Omental fat pad (tissue), 4 donors: ENCODE measurements around the gene KRTDAP. TPM values are rescaled to one million over a fixed set of nuclear protein-coding genes. Genes with fewer than 3 reads are reported as not detected.
"Not testable (repeated sequence)": the region's sequence is repeated elsewhere in the genome, so short reads cannot be mapped to it uniquely, and the experiment has no call there.

Experiments
- ATAC-seq: fragments of 150-250 bp; one replicate; pipeline ENCODE4 v1.9.1; 2016; ENCODE audit warnings: mild to moderate bottlenecking, moderate library complexity; ENCODE audit not compliant: low FRiP score
- DNase-seq: peaks from one replicate; pipeline ENCODE4 v3.0.0-alpha.2; 2019; ENCODE audit warnings: low spot score
- total RNA-seq, 4 donors: library from RNA; depleted of rRNA; stranded (reverse); fragments of >200 nt; gene quantifications; one replicate each; pipeline ENCODE4 v1.1.0, GENCODE V29; 2016
- TF ChIP-seq, protein P1 (sequence below), 3 donors: fragments of 450-650 bp; IDR thresholded peaks; one replicate each; pipeline ENCODE4 v1.5.1; 2016 to 2017; ENCODE audit warnings: antibody characterized with exemption in 3 of 3, mild to moderate bottlenecking in 3 of 3, moderate library complexity in 2 of 3

KRTDAP gene
- total RNA-seq, 4 donors from 2014 or later: not detected

DNA sequence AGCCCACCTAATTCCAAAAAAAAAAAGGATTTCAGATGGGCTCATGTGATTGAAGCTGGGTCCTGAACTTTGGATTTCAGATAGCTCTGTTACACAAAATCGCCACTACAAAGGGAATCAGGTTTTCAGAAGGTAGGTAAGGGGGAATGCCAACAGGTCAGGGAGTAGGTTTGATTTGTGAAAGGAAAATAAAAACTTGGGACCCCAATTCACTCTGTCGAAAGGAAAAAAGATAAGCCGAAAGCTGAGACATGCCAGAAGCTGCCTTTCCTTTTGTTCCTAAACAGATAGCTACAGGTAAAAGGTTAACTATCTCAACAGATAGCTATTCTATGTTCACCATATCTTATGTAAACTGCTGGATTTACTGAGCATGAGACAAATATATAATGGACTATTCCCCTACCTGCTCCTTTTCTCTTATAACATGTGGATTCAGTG is 4.0 kb downstream of the KRTDAP start:
- ATAC-seq (no peak), DNase-seq (no peak)
- TF ChIP-seq, protein P1, sequence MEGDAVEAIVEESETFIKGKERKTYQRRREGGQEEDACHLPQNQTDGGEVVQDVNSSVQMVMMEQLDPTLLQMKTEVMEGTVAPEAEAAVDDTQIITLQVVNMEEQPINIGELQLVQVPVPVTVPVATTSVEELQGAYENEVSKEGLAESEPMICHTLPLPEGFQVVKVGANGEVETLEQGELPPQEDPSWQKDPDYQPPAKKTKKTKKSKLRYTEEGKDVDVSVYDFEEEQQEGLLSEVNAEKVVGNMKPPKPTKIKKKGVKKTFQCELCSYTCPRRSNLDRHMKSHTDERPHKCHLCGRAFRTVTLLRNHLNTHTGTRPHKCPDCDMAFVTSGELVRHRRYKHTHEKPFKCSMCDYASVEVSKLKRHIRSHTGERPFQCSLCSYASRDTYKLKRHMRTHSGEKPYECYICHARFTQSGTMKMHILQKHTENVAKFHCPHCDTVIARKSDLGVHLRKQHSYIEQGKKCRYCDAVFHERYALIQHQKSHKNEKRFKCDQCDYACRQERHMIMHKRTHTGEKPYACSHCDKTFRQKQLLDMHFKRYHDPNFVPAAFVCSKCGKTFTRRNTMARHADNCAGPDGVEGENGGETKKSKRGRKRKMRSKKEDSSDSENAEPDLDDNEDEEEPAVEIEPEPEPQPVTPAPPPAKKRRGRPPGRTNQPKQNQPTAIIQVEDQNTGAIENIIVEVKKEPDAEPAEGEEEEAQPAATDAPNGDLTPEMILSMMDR (IDR thresholded peaks at IDR 0.05): no peak

DNA sequence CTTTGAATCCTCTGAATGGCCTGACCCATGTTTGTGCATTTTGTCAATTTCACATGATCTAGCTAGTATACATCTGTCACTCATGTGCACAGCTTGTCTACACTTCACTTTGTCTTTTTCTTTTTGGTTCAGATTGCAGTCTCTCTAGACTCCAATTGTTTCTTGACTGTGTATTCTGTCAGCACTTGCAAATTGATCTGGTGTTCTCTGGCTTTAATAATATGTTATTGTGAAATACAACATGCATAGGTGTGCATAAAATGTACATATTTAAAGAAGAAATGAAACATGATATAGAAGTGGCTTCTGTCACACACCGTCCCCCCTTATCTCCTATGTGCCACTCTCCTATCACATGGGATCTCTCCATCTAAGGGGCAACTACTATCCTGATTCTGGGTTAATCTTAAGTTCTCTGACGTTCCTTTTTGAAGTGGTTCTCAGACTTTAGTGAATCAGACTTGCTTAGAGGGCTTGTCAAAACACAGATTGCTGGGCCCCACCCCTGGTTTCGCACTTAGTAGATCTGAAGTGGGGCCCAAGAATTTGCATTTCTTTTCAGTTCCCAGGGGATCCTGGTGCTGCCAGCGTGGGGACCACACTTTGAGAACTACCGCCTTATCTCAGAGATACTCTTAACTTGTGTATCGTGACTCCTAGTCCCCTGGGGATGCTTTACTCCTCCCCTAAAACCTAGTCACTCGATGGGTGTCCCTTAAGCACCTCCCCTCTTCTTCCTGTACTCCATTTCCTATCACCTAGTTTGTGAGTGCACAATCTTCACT is 5.8 kb downstream of the KRTDAP start:
- no peak for DNase-seq
- TF ChIP-seq, protein P1 (IDR thresholded peaks at IDR 0.05): no peak
- no peak for ATAC-seq

DNA sequence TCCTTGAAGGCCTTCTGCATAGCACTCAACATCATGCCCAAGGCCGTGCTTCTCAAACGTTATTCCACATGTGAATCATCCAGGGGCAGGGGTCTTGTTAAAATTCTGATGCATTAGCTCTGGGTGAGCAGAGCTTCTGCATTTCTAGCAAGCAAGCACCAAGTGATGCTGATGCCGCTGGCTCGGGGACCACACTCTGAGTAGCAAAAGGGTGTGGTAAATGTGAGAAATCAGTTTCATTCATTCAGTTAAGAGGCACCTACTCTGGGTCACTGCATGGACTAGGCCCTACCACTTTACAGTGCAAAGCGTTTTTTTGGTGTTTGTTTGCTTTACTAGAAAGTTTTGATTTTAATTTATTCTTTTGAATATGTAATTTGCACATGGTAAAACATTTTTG is 7.2 kb downstream of the KRTDAP start:
- DNase-seq (no peak), ATAC-seq (no peak)
- TF ChIP-seq, protein P1 (IDR thresholded peaks at IDR 0.05): no peak

DNA sequence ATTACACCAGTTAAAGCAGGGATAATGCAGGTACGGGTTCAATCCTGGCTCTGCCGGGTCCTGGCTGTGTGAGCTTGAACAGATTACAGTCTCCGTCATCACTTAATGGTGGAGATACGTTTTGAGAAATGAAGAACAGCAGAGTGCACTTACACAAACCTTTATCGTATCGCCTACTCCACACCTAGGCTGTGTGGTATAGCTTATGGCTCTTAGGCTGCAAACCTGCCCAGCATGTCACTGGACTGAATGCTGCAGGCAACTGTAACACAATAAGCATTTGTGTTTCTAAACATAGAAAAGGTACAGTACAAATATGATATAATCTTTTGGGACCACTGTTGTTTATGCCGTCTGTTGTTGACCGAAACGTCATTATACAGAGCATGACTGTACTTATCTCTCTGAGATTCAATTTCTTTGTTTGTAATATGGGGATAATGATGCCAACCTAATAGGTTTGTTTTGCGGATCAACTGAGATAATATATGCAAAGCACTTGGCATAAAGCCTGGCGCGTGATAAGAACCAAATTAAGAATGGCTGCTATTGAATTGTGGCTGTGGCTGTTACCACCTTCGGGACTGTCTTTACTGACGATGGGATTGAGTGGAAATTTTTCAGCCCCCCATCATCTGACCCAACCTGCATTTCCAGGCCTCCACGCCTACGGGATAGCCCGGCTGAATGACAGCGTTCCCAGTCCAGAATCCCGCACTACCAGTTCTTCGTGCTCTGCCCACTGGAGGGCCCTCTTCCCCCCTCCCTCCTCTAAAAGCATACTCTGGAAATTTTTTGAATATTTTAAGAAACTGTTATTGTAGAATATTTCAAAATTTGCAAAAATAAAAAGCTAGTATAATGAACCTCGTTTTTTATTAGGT is 11.2 kb downstream of the KRTDAP start:
- TF ChIP-seq, protein P1 (IDR thresholded peaks at IDR 0.05): no peak
- ATAC-seq: no peak
- DNase-seq: no peak

DNA sequence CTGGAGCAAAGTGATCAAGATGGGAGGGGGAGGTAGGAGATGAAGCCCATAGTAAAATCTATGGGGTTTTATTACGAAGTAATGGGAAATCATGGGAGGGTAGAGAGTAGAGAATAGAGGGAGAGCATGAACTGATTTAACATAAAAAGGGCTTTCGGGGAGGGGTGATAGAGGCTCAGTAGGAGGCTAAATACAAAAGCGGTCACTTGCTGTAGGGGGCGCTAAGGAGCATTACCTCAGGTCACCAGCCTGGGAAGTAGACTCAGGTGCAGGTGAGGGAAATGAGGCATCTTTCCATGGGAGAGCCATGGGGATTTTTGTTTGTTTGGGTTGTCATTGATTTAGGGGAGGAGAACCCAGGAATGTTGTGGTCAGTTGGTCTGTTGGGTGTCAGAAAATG is 14.1 kb downstream of the KRTDAP start:
- ATAC-seq (no peak), DNase-seq (no peak)
- TF ChIP-seq, protein P1 (IDR thresholded peaks at IDR 0.05): no peak

DNA sequence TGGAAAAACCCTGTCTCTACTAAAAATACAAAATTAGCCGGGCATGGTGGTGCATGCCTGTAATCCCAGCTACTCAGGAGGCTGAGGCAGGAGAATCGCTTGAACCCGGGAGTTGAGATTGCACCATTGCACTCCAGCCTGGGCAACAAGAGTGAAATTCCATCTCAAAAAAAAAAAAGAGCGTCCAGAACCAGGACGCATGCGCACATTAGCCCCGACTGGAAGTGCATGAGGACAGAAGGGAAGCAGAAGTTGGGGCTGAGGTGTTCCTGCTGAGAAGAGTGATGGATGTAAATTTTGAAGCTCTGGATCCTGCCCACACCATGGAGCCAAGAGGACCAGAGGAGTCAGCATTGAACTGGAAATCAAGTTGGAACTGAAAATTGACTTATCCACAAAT is 15.7 kb downstream of the KRTDAP start:
- not testable (repeated sequence) for DNase-seq

DNA sequence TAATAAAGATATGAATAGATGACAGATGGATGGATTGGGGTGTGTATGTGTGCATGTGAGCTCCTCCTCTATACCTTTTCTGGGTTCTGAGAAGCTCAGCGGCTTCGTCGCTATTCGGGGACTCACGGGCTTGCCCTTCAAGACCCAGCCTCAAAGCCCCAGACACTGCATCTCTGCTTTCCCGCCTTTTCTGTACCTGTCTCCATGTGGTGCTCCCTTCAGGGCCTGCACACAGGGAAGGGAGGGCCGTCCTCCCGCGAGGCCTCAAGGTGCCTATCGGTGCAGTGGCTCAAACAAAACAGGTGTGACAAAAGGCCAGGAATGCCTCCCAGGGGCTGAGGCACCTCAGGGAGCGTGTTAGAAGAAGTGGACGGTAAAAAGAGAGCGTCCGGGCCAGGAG is 16.2 kb downstream of the KRTDAP start:
- TF ChIP-seq, protein P1 (IDR thresholded peaks at IDR 0.05): no peak
- ATAC-seq (no peak), DNase-seq (no peak)

More for the DNA sequence above, 15.7 kb downstream of the KRTDAP start:
- not testable (repeated sequence) for ATAC-seq
